Measurements from ENCODE around the gene USHBP1. TPM values are rescaled to one million over a fixed set of nuclear protein-coding genes. Genes with fewer than 3 reads are reported as not detected.

USHBP1 gene
- total RNA-seq, 1 experiment from 2014 or later: 12.3 TPM

DNA sequence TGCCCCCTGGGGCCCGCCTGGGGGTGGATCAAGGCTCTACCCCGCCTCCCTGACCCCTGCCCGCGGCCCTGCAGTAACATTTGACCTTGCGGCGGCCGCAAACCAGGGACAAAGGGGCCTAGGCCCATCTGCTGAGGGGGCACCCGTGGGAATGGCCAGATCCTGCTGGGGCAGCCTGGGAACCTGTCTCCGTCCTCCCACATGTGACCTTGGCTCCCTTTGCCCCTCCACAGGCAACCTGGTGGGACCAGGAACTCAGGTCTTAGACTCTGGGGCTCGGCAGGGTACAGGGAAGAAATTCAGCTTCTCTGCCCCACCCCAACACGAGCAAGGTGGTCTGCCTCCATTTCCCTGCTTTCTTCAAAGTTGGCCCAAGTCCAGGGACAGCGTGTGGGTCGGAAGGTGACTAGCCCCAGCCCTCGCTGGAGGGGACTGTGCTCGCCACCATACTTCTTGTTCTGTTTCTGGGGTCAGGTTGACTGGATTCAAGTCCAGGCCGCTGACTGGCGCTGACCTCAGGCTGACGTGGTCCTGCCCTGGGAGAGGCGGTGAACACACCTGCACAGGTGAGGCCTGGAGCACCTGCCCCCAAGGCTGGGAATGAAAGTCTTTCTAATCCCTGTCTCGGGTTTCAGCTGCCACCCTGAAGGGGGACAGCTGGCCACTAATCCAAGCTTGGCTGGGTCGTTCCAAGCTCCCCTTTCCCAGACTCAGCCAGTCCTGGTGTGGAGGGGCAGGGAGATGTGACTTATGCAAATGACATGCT, 16.4 kb downstream of the USHBP1 start (continued):
- TF ChIP-seq, protein P1, sequence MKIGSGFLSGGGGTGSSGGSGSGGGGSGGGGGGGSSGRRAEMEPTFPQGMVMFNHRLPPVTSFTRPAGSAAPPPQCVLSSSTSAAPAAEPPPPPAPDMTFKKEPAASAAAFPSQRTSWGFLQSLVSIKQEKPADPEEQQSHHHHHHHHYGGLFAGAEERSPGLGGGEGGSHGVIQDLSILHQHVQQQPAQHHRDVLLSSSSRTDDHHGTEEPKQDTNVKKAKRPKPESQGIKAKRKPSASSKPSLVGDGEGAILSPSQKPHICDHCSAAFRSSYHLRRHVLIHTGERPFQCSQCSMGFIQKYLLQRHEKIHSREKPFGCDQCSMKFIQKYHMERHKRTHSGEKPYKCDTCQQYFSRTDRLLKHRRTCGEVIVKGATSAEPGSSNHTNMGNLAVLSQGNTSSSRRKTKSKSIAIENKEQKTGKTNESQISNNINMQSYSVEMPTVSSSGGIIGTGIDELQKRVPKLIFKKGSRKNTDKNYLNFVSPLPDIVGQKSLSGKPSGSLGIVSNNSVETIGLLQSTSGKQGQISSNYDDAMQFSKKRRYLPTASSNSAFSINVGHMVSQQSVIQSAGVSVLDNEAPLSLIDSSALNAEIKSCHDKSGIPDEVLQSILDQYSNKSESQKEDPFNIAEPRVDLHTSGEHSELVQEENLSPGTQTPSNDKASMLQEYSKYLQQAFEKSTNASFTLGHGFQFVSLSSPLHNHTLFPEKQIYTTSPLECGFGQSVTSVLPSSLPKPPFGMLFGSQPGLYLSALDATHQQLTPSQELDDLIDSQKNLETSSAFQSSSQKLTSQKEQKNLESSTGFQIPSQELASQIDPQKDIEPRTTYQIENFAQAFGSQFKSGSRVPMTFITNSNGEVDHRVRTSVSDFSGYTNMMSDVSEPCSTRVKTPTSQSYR (CRISPR knock-in tag; IDR thresholded peaks at IDR 0.05): no peak
- no peak for TF ChIP-seq NFYB (CRISPR knock-in tag; conservative IDR thresholded peaks at IDR 0.05; ENCODE audit: low read depth)
- peak; percentile 48; the same call in 1 of the 2 replicates for TF ChIP-seq FOXK1 (CRISPR knock-in tag; IDR thresholded peaks at IDR 0.05)
- TF ChIP-seq ZNF121 (CRISPR knock-in tag; IDR thresholded peaks at IDR 0.05): no peak
- TF ChIP-seq, protein P2, sequence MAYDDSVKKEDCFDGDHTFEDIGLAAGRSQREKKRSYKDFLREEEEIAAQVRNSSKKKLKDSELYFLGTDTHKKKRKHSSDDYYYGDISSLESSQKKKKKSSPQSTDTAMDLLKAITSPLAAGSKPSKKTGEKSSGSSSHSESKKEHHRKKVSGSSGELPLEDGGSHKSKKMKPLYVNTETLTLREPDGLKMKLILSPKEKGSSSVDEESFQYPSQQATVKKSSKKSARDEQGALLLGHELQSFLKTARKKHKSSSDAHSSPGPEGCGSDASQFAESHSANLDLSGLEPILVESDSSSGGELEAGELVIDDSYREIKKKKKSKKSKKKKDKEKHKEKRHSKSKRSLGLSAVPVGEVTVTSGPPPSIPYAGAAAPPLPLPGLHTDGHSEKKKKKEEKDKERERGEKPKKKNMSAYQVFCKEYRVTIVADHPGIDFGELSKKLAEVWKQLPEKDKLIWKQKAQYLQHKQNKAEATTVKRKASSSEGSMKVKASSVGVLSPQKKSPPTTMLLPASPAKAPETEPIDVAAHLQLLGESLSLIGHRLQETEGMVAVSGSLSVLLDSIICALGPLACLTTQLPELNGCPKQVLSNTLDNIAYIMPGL (CRISPR knock-in tag; IDR thresholded peaks at IDR 0.05): no peak
- TF ChIP-seq, protein P3, sequence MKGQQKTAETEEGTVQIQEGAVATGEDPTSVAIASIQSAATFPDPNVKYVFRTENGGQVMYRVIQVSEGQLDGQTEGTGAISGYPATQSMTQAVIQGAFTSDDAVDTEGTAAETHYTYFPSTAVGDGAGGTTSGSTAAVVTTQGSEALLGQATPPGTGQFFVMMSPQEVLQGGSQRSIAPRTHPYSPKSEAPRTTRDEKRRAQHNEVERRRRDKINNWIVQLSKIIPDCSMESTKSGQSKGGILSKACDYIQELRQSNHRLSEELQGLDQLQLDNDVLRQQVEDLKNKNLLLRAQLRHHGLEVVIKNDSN (CRISPR knock-in tag; IDR thresholded peaks at IDR 0.05): peak; percentile 52; the same call in 1 of the 2 replicates
- 0 out of 2 replicates have a peak, but pooled peaks have one; percentile 6 for TF ChIP-seq TEAD1 (CRISPR knock-in tag; IDR thresholded peaks at IDR 0.05)
- peak; percentile 27; the same call in 1 of the 2 replicates for TF ChIP-seq PRRX2 (CRISPR knock-in tag; IDR thresholded peaks at IDR 0.05)
- TF ChIP-seq ZNF263 (CRISPR knock-in tag; IDR thresholded peaks at IDR 0.05; ENCODE audit: low read depth): peak; percentile 68; the same call in 1 of the 2 replicates
- no peak for TF ChIP-seq SMAD3 (CRISPR knock-in tag; IDR thresholded peaks at IDR 0.05; ENCODE audit: borderline replicate concordance)
- TF ChIP-seq ZNF423 (CRISPR knock-in tag; IDR thresholded peaks at IDR 0.05): peak; percentile 27; the same call in 1 of the 2 replicates
- TF ChIP-seq, protein P4, sequence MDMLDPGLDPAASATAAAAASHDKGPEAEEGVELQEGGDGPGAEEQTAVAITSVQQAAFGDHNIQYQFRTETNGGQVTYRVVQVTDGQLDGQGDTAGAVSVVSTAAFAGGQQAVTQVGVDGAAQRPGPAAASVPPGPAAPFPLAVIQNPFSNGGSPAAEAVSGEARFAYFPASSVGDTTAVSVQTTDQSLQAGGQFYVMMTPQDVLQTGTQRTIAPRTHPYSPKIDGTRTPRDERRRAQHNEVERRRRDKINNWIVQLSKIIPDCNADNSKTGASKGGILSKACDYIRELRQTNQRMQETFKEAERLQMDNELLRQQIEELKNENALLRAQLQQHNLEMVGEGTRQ (CRISPR knock-in tag; IDR thresholded peaks at IDR 0.05): 0 out of 2 replicates have a peak, but pooled peaks have one; percentile 4
- no peak for TF ChIP-seq FOXJ3 (CRISPR knock-in tag; IDR thresholded peaks at IDR 0.05; ENCODE audit: borderline replicate concordance)

DNA sequence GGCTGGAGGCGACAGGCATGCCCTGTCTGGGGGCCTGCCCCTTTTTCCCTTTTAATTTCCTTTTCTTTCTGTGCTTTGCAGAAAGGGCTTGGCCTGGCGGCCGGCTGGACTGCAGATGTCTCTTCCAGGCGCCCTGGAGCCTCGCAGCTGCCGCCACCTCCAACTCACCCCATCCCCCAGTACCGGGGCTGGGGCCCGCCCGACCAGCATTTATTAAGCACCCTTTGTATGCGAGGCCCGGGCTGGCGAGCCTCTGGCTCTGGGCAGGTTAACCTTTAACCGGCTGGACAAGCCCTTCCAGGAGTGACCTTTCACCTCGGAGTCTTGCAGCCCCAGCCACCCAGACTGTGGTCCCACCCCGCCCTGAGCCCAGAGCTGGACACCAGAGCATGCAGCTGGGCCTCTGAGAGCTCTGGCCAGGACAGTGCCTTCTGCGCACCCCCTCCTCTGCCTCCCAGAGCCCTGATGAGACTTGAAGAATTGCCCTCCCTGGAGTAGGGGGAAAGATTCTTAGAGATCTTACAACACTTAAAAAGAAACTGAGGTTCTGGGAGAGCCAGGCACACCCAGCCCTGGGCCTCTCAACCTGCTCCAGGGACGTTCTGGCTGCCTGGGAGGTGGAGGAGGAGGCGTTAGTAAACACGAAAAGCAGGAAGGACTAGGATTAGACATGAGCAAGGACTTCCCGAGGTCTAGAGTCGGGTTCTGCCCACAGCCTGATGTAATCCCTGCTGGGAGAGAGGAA, 17.7 kb downstream of the USHBP1 start:
- POLR2A ChIA-PET: no interaction called here
- H3K36me3 Mint-ChIP-seq: peaks cover 4% of the 10 kb centered on the region; the same call in 1 of the 2 replicates
- CTCF ChIA-PET: interaction anchor here (3.8 kb wide), 1 partner anchor 13 kb away, joined by 38 read pairs; no protein-coding TSS in a partner anchor
- peak overlapping the region; percentile 96 for H3K27ac Mint-ChIP-seq
- peak overlapping the region; percentile 79 for H3K4me3 Mint-ChIP-seq
- no peaks in the 10 kb centered on the region for H3K27me3 Mint-ChIP-seq (ENCODE audit: low read depth)
- DNase-seq (ENCODE audit: low spot score) (no peak), ATAC-seq (no peak)
- peaks cover 44% of the 10 kb centered on the region for H3K4me1 Mint-ChIP-seq
- no peaks in the 10 kb centered on the region for H3K9me3 Mint-ChIP-seq
- TF ChIP-seq GTF2I (CRISPR knock-in tag; conservative IDR thresholded peaks at IDR 0.05) (peak; percentile 81), NFE2L1 (CRISPR knock-in tag; IDR thresholded peaks at IDR 0.05) (no peak), ZBTB21 (CRISPR knock-in tag; IDR thresholded peaks at IDR 0.05; ENCODE audit: borderline replicate concordance) (no peak), KAT7 (CRISPR knock-in tag; IDR thresholded peaks at IDR 0.05; ENCODE audit: borderline replicate concordance) (no peak), ZNF423 (CRISPR knock-in tag; IDR thresholded peaks at IDR 0.05) (no peak), FOXP1 (CRISPR knock-in tag; IDR thresholded peaks at IDR 0.05; ENCODE audit: borderline replicate concordance) (no peak)
- TF ChIP-seq, protein P2 (CRISPR knock-in tag; IDR thresholded peaks at IDR 0.05): 0 out of 2 replicates have a peak, but pooled peaks have one; percentile 16
- TF ChIP-seq, protein P5, sequence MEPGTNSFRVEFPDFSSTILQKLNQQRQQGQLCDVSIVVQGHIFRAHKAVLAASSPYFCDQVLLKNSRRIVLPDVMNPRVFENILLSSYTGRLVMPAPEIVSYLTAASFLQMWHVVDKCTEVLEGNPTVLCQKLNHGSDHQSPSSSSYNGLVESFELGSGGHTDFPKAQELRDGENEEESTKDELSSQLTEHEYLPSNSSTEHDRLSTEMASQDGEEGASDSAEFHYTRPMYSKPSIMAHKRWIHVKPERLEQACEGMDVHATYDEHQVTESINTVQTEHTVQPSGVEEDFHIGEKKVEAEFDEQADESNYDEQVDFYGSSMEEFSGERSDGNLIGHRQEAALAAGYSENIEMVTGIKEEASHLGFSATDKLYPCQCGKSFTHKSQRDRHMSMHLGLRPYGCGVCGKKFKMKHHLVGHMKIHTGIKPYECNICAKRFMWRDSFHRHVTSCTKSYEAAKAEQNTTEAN (CRISPR knock-in tag; IDR thresholded peaks at IDR 0.05): 0 out of 2 replicates have a peak, but pooled peaks have one; percentile 12

Data from WTC11 (cell line).